ENCODE results near the gene SLC10A3.
A peak's percentile ranks its signal among the peaks of the same experiment; 100 is the strongest.

The SLC10A3 gene

GRCh38 chrX:154525606-154526490 is 35.4 kb upstream of the SLC10A3 start:
- Histone ChIP-seq H3K79me2 (ENCODE audit: insufficient read depth, low read length) (no peaks in the 10 kb centered on the region), H3K36me3 (ENCODE audit: insufficient read depth, low read length) (no peaks in the 10 kb centered on the region), H3K4me3 (ENCODE audit: low read depth, low read length, poor library complexity, severe bottlenecking) (no peak overlapping the region), H3K27me3 (ENCODE audit: insufficient read depth, low read length) (no peaks in the 10 kb centered on the region), H3K4me1 (ENCODE audit: insufficient read depth, low read length, severe bottlenecking) (peaks cover 16% of the 10 kb centered on the region), H4K20me1 (ENCODE audit: insufficient read depth, low read length) (no peaks in the 10 kb centered on the region), H3K4me2 (ENCODE audit: low read length) (no peak overlapping the region), H3F3A (ENCODE audit: insufficient read depth, low read length) (no peaks in the 10 kb centered on the region), H2AFZ (ENCODE audit: low read length) (no peak overlapping the region), H3K9me2 (ENCODE audit: low read depth, low read length) (no peaks in the 10 kb centered on the region), H3K27ac (ENCODE audit: low read depth, low read length, poor library complexity, severe bottlenecking) (no peak overlapping the region), H3K9me3 (ENCODE audit: low read length) (no peaks in the 10 kb centered on the region), H3K9ac (ENCODE audit: low read length) (no peak overlapping the region)
- TF ChIP-seq EZH2 (IDR thresholded peaks at IDR 0.05; ENCODE audit: borderline replicate concordance, low read length), result no peak
- no peak for TF ChIP-seq CTCF (IDR thresholded peaks at IDR 0.05; ENCODE audit: low read length)

GRCh38 chrX:154519389-154519788 is 29.0 kb upstream of the SLC10A3 start:
- H3K27ac ChIP-seq (ENCODE audit: low read depth, low read length, poor library complexity, severe bottlenecking), result no peak overlapping the region
- H3K4me3 ChIP-seq (ENCODE audit: low read depth, low read length, poor library complexity, severe bottlenecking), result no peak overlapping the region
- no peaks in the 10 kb centered on the region for H3F3A ChIP-seq (ENCODE audit: insufficient read depth, low read length)
- TF ChIP-seq CTCF (IDR thresholded peaks at IDR 0.05; ENCODE audit: low read length) (no peak), EZH2 (IDR thresholded peaks at IDR 0.05; ENCODE audit: borderline replicate concordance, low read length) (no peak)
- no peaks in the 10 kb centered on the region for H3K27me3 ChIP-seq (ENCODE audit: insufficient read depth, low read length)
- H3K79me2 ChIP-seq (ENCODE audit: insufficient read depth, low read length), result no peaks in the 10 kb centered on the region
- H3K9me2 ChIP-seq (ENCODE audit: low read depth, low read length), result no peaks in the 10 kb centered on the region
- H3K4me1 ChIP-seq (ENCODE audit: insufficient read depth, low read length, severe bottlenecking), result peaks cover 13% of the 10 kb centered on the region
- no peaks in the 10 kb centered on the region for H3K9me3 ChIP-seq (ENCODE audit: low read length)
- H2AFZ ChIP-seq (ENCODE audit: low read length), result no peak overlapping the region
- no peaks in the 10 kb centered on the region for H3K36me3 ChIP-seq (ENCODE audit: insufficient read depth, low read length)
- H4K20me1 ChIP-seq (ENCODE audit: insufficient read depth, low read length), result no peaks in the 10 kb centered on the region
- H3K9ac ChIP-seq (ENCODE audit: low read length), result no peak overlapping the region
- H3K4me2 ChIP-seq (ENCODE audit: low read length), result no peak overlapping the region

- H3K36me3 ChIP-seq (ENCODE audit: insufficient read depth, low read length), result no peaks in the 10 kb centered on the region
- H3K27ac ChIP-seq (ENCODE audit: low read depth, low read length, poor library complexity, severe bottlenecking), result no peak overlapping the region
- H3K4me1 ChIP-seq (ENCODE audit: insufficient read depth, low read length, severe bottlenecking), result peaks cover 13% of the 10 kb centered on the region
- H4K20me1 ChIP-seq (ENCODE audit: insufficient read depth, low read length), result no peaks in the 10 kb centered on the region
- H3K9ac ChIP-seq (ENCODE audit: low read length), result no peak overlapping the region; the same call in 1 of the 2 replicates
- H3F3A ChIP-seq (ENCODE audit: insufficient read depth, low read length), result no peaks in the 10 kb centered on the region
- H3K79me2 ChIP-seq (ENCODE audit: insufficient read depth, low read length), result no peaks in the 10 kb centered on the region
- H2AFZ ChIP-seq (ENCODE audit: low read length), result no peak overlapping the region
- TF ChIP-seq EZH2 (IDR thresholded peaks at IDR 0.05; ENCODE audit: borderline replicate concordance, low read length), result no peak
- no peak for TF ChIP-seq CTCF (IDR thresholded peaks at IDR 0.05; ENCODE audit: low read length)
- peak overlapping the region; percentile 78 for H3K4me3 ChIP-seq (ENCODE audit: low read depth, low read length, poor library complexity, severe bottlenecking)
- no peaks in the 10 kb centered on the region for H3K27me3 ChIP-seq (ENCODE audit: insufficient read depth, low read length)
- peak overlapping the region; percentile 96; the same call in 1 of the 2 replicates for H3K4me2 ChIP-seq (ENCODE audit: low read length)
- H3K9me3 ChIP-seq (ENCODE audit: low read length), result no peaks in the 10 kb centered on the region
- H3K9me2 ChIP-seq (ENCODE audit: low read depth, low read length), result no peaks in the 10 kb centered on the region
Measured at GRCh38 chrX:154517101-154517781, 26.8 kb upstream of the SLC10A3 start.

Measured in OCI-LY1 (cell line).